ENCODE data around the gene CLCNKB.

CLCNKB gene

GRCh38 chr1:16093611-16094010 is 50.0 kb downstream of the CLCNKB start:
- no peak for TF ChIP-seq CTCF (conservative IDR thresholded peaks at IDR 0.05; ENCODE audit: control insufficient read depth, insufficient read depth, low read depth, low read length)
- H3K4me3 ChIP-seq (ENCODE audit: control insufficient read depth, low read depth, low read length): no peak overlapping the region
- DNase-seq (ENCODE audit: low read depth): no peak

- TF ChIP-seq CTCF (conservative IDR thresholded peaks at IDR 0.05; ENCODE audit: control insufficient read depth, insufficient read depth, low read depth, low read length): no peak
- DNase-seq (ENCODE audit: low read depth): no peak
- H3K4me3 ChIP-seq (ENCODE audit: control insufficient read depth, low read depth, low read length): no peak overlapping the region
Measured at GRCh38 chr1:16094453-16095158, 51.0 kb downstream of the CLCNKB start.

- TF ChIP-seq CTCF (conservative IDR thresholded peaks at IDR 0.05; ENCODE audit: control insufficient read depth, insufficient read depth, low read depth, low read length): no peak
- H3K4me3 ChIP-seq (ENCODE audit: control insufficient read depth, low read depth, low read length): no peak overlapping the region
- DNase-seq (ENCODE audit: low read depth): no peak
Measured at GRCh38 chr1:16095447-16095846, 51.9 kb downstream of the CLCNKB start.

- H3K4me3 ChIP-seq (ENCODE audit: control insufficient read depth, low read depth, low read length): no peak overlapping the region
- no peak for DNase-seq (ENCODE audit: low read depth)
- no peak for TF ChIP-seq CTCF (conservative IDR thresholded peaks at IDR 0.05; ENCODE audit: control insufficient read depth, insufficient read depth, low read depth, low read length)
Measured at GRCh38 chr1:16099412-16099811, 55.8 kb downstream of the CLCNKB start.

- H3K4me3 ChIP-seq (ENCODE audit: control insufficient read depth, low read depth, low read length): no peak overlapping the region
- no peak for DNase-seq (ENCODE audit: low read depth)
- TF ChIP-seq CTCF (conservative IDR thresholded peaks at IDR 0.05; ENCODE audit: control insufficient read depth, insufficient read depth, low read depth, low read length): no peak
Measured at GRCh38 chr1:16101623-16102022, 58.0 kb downstream of the CLCNKB start.

All from fibroblast of mammary gland (primary cell).